ENCODE measurements around the gene FNTB.
"Not testable (repeated sequence)": the region's sequence is repeated elsewhere in the genome, so short reads cannot be mapped to it uniquely, and the experiment has no call there.

- TF ChIP-seq CTCF, POLR2A (IDR thresholded peaks at IDR 0.05): not testable (repeated sequence)
Observed at GRCh38 chr14:65086686-65087085, 100.0 kb downstream of the FNTB start.
